Astrocyte (in vitro differentiated cells and primary cell): ENCODE results near the gene SYTL1. TPM values are rescaled to one million over a fixed set of nuclear protein-coding genes. Genes with fewer than 3 reads are reported as not detected.

Source experiments
- DNase-seq: peaks from one replicate; pipeline ENCODE4 v3.0.0-alpha.2; 2010; ENCODE audit warnings: low read depth
- FAIRE-seq: peaks from 2 replicates; lab custom pipeline; 2011; peaks lifted over from hg19 to GRCh38; lab: Jason Lieb, UNC
- H2AFZ ChIP-seq: 2 replicates; pipeline ENCODE4 v1.6.0; 2012; ENCODE audit warnings: low read depth, low read length, inconsistent platforms
- H3K27ac ChIP-seq: 2 replicates; pipeline ENCODE4 v1.5.1; 2011; ENCODE audit warnings: low read depth, low read length, inconsistent platforms
- H3K27me3 ChIP-seq: 2 replicates; pipeline ENCODE4 v1.6.0; 2011; ENCODE audit warnings: low read length, inconsistent platforms; ENCODE audit not compliant: insufficient read depth
- H3K36me3 ChIP-seq: 2 replicates; pipeline ENCODE4 v1.5.1; 2011; ENCODE audit warnings: low read length, inconsistent platforms; ENCODE audit not compliant: insufficient read depth
- H3K4me1 ChIP-seq: 2 replicates; pipeline ENCODE4 v1.5.1; 2011; ENCODE audit warnings: low read length, inconsistent platforms; ENCODE audit not compliant: insufficient read depth
- H3K4me2 ChIP-seq: 2 replicates; pipeline ENCODE4 v1.6.0; 2012; ENCODE audit warnings: low read length, inconsistent platforms
- H3K4me3 ChIP-seq: 2 replicates; pipeline ENCODE4 v1.5.1; 2011; ENCODE audit warnings: low read depth, mild to moderate bottlenecking, low read length, inconsistent platforms; ENCODE audit not compliant: insufficient read depth
- H3K79me2 ChIP-seq: 2 replicates; pipeline ENCODE4 v1.6.0; 2012; ENCODE audit warnings: mild to moderate bottlenecking, low read length, inconsistent platforms; ENCODE audit not compliant: insufficient read depth
- H3K9ac ChIP-seq: 2 replicates; pipeline ENCODE4 v1.6.0; 2012; ENCODE audit warnings: mild to moderate bottlenecking, low read length, inconsistent platforms
- H3K9me3 ChIP-seq: 2 replicates; pipeline ENCODE4 v1.5.1; 2012; ENCODE audit warnings: low read depth, mild to moderate bottlenecking, low read length, inconsistent platforms; ENCODE audit not compliant: insufficient read depth
- H4K20me1 ChIP-seq: 2 replicates; pipeline ENCODE4 v1.6.0; 2012; ENCODE audit warnings: low read length, inconsistent platforms; ENCODE audit not compliant: insufficient read depth
- H3K27ac Mint-ChIP-seq: one replicate; pipeline ENCODE4 v1.8.0; 2021; ENCODE audit warnings: mild to moderate bottlenecking, mixed read lengths; ENCODE audit not compliant: unreplicated experiment
- H3K27me3 Mint-ChIP-seq: one replicate; pipeline ENCODE4 v1.8.0; 2021; ENCODE audit warnings: low read depth, mixed read lengths; ENCODE audit not compliant: unreplicated experiment
- H3K36me3 Mint-ChIP-seq: one replicate; pipeline ENCODE4 v1.8.0; 2021; ENCODE audit warnings: low read depth, mixed read lengths; ENCODE audit not compliant: unreplicated experiment
- H3K4me1 Mint-ChIP-seq: one replicate; pipeline ENCODE4 v1.8.0; 2021; ENCODE audit warnings: low read depth, mixed read lengths; ENCODE audit not compliant: unreplicated experiment
- H3K4me3 Mint-ChIP-seq: one replicate; pipeline ENCODE4 v1.8.0; 2021; ENCODE audit warnings: mild to moderate bottlenecking, moderate library complexity, mixed read lengths; ENCODE audit not compliant: unreplicated experiment
- H3K9me3 Mint-ChIP-seq: one replicate; pipeline ENCODE4 v1.8.0; 2021; ENCODE audit warnings: mild to moderate bottlenecking, mixed read lengths; ENCODE audit not compliant: unreplicated experiment
- EZH2 ChIP-seq: IDR thresholded peaks from 2 replicates; pipeline ENCODE4 v1.6.1; 2012; ENCODE audit warnings: mild to moderate bottlenecking, low read length, inconsistent platforms; ENCODE audit not compliant: insufficient read depth
- total RNA-seq: library from RNA; stranded (reverse); gene quantifications from 2 replicates; pipeline ENCODE4 v1.2.1, GENCODE V29; 2021
- TF ChIP-seq, protein P1 (sequence below): IDR thresholded peaks from 2 replicates; pipeline ENCODE4 v1.5.1; 2011; ENCODE audit warnings: low read depth, mild to moderate bottlenecking, inconsistent platforms, low read length, moderate library complexity; ENCODE audit not compliant: insufficient read depth

SYTL1 gene
- total RNA-seq, 1 donor from 2014 or later, result 10.7 TPM

DNA sequence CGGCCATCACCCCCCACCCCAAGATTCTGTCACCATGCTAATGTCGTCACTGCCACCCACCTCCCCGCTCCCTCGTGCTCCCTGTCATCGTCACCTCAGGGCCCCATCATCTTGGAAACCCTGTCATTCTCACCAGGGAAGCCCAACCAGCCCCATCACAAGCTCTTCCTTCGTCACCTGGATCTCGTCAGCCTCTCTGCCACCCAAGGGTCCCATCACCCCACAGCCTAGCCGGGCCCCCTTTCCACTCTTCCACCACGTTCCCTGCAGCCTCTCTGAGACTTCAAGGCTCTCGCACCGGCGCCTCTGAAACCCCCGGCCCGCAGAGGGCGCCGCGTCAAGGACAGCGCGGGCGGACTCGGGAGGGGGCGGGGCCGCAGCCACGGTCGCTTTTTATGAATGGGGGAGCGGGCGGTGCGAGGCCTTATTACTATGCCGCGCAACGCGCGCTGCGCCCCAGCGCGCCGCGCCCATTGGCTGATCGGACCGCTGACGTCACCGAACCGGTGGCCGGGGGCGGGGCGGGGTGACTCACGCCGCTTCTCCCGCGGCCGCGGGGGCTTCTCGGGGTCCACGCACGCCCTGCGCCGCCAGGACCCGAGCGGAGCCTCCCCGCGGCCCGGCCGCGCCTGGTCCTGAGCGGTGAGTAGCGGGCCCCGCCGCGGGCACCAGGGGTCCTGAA is 50.4 kb downstream of the SYTL1 start, which contains the start of gene GPR3:
GPR3 (plus strand) TSS at position 527 of the 682 bp plus-strand sequence. CDS start 1,177 bp downstream, outside the sequence.
- Histone ChIP-seq H3K4me3 (peak within 1 kb of the TSS; percentile 72), H3K4me2 (peak within 1 kb of the TSS; percentile 93), H3K27ac (peak within 1 kb of the TSS; percentile 84), H3K36me3 (no peaks in the 10 kb centered on the region), H3K79me2 (no peaks in the 10 kb centered on the region), H3K9me3 (no peaks in the 10 kb centered on the region), H3K27me3 (peaks cover 5% of the 10 kb centered on the region), H2AFZ (peak within 1 kb of the TSS; percentile 84), H4K20me1 (peaks cover 5% of the 10 kb centered on the region), H3K9ac (peak within 1 kb of the TSS; percentile 89), H3K4me1 (peaks cover 26% of the 10 kb centered on the region)
- DNase-seq (peak; percentile 70), FAIRE-seq (no peak)
- H3K36me3 Mint-ChIP-seq, result no peaks in the 10 kb centered on the region
- H3K27me3 Mint-ChIP-seq, result peaks cover 34% of the 10 kb centered on the region
- TF ChIP-seq, protein P1, sequence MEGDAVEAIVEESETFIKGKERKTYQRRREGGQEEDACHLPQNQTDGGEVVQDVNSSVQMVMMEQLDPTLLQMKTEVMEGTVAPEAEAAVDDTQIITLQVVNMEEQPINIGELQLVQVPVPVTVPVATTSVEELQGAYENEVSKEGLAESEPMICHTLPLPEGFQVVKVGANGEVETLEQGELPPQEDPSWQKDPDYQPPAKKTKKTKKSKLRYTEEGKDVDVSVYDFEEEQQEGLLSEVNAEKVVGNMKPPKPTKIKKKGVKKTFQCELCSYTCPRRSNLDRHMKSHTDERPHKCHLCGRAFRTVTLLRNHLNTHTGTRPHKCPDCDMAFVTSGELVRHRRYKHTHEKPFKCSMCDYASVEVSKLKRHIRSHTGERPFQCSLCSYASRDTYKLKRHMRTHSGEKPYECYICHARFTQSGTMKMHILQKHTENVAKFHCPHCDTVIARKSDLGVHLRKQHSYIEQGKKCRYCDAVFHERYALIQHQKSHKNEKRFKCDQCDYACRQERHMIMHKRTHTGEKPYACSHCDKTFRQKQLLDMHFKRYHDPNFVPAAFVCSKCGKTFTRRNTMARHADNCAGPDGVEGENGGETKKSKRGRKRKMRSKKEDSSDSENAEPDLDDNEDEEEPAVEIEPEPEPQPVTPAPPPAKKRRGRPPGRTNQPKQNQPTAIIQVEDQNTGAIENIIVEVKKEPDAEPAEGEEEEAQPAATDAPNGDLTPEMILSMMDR, result no peak
- TF ChIP-seq EZH2, result no peak
- peaks cover 7% of the 10 kb centered on the region for H3K4me1 Mint-ChIP-seq
- H3K9me3 Mint-ChIP-seq, result no peaks in the 10 kb centered on the region
- H3K4me3 Mint-ChIP-seq, result peak within 1 kb of the TSS; percentile 83
- peak within 1 kb of the TSS; percentile 87 for H3K27ac Mint-ChIP-seq

DNA sequence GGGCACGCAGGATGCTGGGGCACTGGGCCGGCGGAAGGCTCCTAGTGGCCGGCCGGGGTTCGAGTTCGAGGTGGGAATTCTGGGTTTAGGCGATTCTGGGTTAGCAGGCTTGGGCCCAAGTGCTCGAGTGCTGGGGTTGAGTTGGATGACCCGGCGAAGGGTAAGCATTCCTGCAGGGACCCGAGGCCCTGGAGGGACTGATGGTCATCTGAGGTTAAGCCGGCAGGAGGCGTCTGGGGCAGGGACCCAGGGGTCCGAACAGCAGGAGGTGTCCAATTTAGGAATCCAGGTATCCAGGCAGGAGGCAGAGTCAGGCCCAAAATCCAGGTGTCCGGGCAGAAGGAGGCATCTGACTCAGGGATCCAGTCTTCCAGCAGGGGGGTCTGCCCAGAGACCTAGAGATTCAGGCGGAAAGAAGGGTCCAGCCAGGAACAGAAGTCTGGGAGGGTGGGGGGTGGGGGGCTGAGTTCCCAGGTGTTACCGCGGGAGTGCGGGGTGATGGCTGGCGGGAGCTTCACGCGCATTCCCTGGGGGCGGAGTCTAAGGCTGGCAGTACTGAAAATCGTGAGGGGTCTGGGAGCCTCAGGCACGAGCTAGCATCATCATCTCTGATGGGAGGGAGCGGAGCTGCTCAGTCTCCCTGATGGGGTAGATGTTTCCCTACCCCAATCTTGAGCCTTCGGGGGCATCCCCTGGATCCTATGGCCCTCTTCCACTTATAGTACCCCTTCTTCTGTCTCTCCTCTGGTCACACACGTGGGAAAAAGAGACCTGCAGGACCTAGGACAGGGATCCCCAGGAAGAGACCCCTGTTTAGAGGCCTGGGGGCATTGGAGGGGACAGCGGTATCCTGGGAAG is 51.2 kb downstream of the SYTL1 start:
- Histone ChIP-seq H4K20me1 (peaks cover 5% of the 10 kb centered on the region), H3K27ac (peak overlapping the region; percentile 84), H3K27me3 (peaks cover 5% of the 10 kb centered on the region), H3K4me2 (peak overlapping the region; percentile 93), H3K9ac (peak overlapping the region; percentile 89), H3K9me3 (no peaks in the 10 kb centered on the region), H3K36me3 (no peaks in the 10 kb centered on the region), H3K79me2 (no peaks in the 10 kb centered on the region), H2AFZ (peak overlapping the region; percentile 75), H3K4me1 (peaks cover 26% of the 10 kb centered on the region), H3K4me3 (peak overlapping the region; percentile 72)
- Mint-ChIP-seq H3K27me3 (peaks cover 33% of the 10 kb centered on the region), H3K27ac (no peak overlapping the region), H3K9me3 (no peaks in the 10 kb centered on the region), H3K4me1 (peaks cover 7% of the 10 kb centered on the region), H3K4me3 (peak overlapping the region; percentile 83), H3K36me3 (no peaks in the 10 kb centered on the region)
- no peak for DNase-seq
- no peak for FAIRE-seq
- no peak for TF ChIP-seq EZH2
- TF ChIP-seq, protein P1, result no peak
